Astrocyte (in vitro differentiated cells and primary cell): Measurements from ENCODE around the gene AK1.

Source experiments
- EZH2 ChIP-seq: IDR thresholded peaks from 2 replicates; pipeline ENCODE4 v1.6.1; 2012; ENCODE audit warnings: mild to moderate bottlenecking, low read length, inconsistent platforms; ENCODE audit not compliant: insufficient read depth
- TF ChIP-seq, protein P1 (sequence below): IDR thresholded peaks from 2 replicates; pipeline ENCODE4 v1.5.1; 2011; ENCODE audit warnings: low read depth, mild to moderate bottlenecking, inconsistent platforms, low read length, moderate library complexity; ENCODE audit not compliant: insufficient read depth

DNA sequence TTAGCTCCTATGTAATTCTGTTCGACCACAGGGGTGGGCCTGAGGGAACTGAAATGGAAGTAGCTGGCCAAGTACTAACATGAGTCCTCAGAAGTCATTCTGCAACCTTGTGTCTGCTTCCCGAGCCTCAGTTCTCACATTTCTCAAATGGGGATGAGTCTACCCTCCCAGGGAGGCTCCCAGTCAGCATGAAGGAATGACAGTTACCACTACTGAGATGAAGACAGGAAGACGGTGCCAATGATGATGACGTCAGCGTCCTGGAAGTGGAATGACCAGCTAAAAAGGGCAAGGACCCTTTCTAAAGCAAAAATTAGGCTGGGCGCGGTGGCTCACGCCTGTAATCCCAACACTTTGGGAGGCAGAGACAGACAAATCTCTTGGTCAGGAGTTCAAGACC lies 46.3 kb upstream of the AK1 start:
- TF ChIP-seq, protein P1, sequence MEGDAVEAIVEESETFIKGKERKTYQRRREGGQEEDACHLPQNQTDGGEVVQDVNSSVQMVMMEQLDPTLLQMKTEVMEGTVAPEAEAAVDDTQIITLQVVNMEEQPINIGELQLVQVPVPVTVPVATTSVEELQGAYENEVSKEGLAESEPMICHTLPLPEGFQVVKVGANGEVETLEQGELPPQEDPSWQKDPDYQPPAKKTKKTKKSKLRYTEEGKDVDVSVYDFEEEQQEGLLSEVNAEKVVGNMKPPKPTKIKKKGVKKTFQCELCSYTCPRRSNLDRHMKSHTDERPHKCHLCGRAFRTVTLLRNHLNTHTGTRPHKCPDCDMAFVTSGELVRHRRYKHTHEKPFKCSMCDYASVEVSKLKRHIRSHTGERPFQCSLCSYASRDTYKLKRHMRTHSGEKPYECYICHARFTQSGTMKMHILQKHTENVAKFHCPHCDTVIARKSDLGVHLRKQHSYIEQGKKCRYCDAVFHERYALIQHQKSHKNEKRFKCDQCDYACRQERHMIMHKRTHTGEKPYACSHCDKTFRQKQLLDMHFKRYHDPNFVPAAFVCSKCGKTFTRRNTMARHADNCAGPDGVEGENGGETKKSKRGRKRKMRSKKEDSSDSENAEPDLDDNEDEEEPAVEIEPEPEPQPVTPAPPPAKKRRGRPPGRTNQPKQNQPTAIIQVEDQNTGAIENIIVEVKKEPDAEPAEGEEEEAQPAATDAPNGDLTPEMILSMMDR = no peak
- TF ChIP-seq EZH2 = no peak
